ENCODE measurements around the gene PTGS1. TPM values are rescaled to one million over a fixed set of nuclear protein-coding genes. Genes with fewer than 3 reads are reported as not detected.

Gene PTGS1
- total RNA-seq, 1 donor from 2014 or later, result 16.4 TPM

GRCh38 chr9:122336866-122337555, 33.8 kb upstream of the PTGS1 start:
- Histone ChIP-seq H3K27ac (no peak overlapping the region), H3K4me3 (no peak overlapping the region), H3K9me3 (no peaks in the 10 kb centered on the region), H3K36me3 (no peaks in the 10 kb centered on the region), H3K27me3 (no peaks in the 10 kb centered on the region), H3K4me1 (peaks cover 3% of the 10 kb centered on the region)
- no peak for TF ChIP-seq CTCF (IDR thresholded peaks at IDR 0.05)
- ATAC-seq, result no peak
- intact Hi-C loops (cut with DNase I), result no loop called here
- DNase-seq, result no peak

GRCh38 chr9:122337556-122337929, 33.3 kb upstream of the PTGS1 start:
- no peak for TF ChIP-seq CTCF (IDR thresholded peaks at IDR 0.05)
- ATAC-seq, result no peak
- H3K27me3 ChIP-seq, result no peaks in the 10 kb centered on the region
- no peaks in the 10 kb centered on the region for H3K9me3 ChIP-seq
- H3K4me3 ChIP-seq, result no peak overlapping the region
- DNase-seq, result no peak
- intact Hi-C loops (cut with DNase I), result no loop called here
- no peaks in the 10 kb centered on the region for H3K36me3 ChIP-seq
- H3K4me1 ChIP-seq, result peaks cover under 1% of the 10 kb centered on the region
- no peak overlapping the region for H3K27ac ChIP-seq

GRCh38 chr9:122338536-122338935, 32.3 kb upstream of the PTGS1 start:
- H3K36me3 ChIP-seq, result no peaks in the 10 kb centered on the region
- intact Hi-C loops (cut with DNase I), result no loop called here
- ATAC-seq, result no peak
- no peaks in the 10 kb centered on the region for H3K27me3 ChIP-seq
- no peaks in the 10 kb centered on the region for H3K4me1 ChIP-seq
- no peak for TF ChIP-seq CTCF (IDR thresholded peaks at IDR 0.05)
- H3K9me3 ChIP-seq, result no peaks in the 10 kb centered on the region
- no peak overlapping the region for H3K27ac ChIP-seq
- H3K4me3 ChIP-seq, result no peak overlapping the region
- DNase-seq, result no peak

- no peak for ATAC-seq
- H3K27ac ChIP-seq, result no peak overlapping the region
- no peak for DNase-seq
- no peak for TF ChIP-seq CTCF (IDR thresholded peaks at IDR 0.05)
- H3K27me3 ChIP-seq, result no peaks in the 10 kb centered on the region
- no peaks in the 10 kb centered on the region for H3K36me3 ChIP-seq
- no peak overlapping the region for H3K4me3 ChIP-seq
- intact Hi-C loops (cut with DNase I), result no loop called here
- H3K9me3 ChIP-seq, result no peaks in the 10 kb centered on the region
- H3K4me1 ChIP-seq, result no peaks in the 10 kb centered on the region
These were observed 31.8 kb upstream of the PTGS1 start for GRCh38 chr9:122338994-122339393.

GRCh38 chr9:122339579-122339978, 31.2 kb upstream of the PTGS1 start:
- DNase-seq (no peak), ATAC-seq (no peak)
- intact Hi-C loops (cut with DNase I), result no loop called here
- Histone ChIP-seq H3K4me1 (no peaks in the 10 kb centered on the region), H3K9me3 (no peaks in the 10 kb centered on the region), H3K27ac (no peak overlapping the region), H3K27me3 (no peaks in the 10 kb centered on the region), H3K4me3 (no peak overlapping the region), H3K36me3 (no peaks in the 10 kb centered on the region)
- no peak for TF ChIP-seq CTCF (IDR thresholded peaks at IDR 0.05)

- H3K4me3 ChIP-seq, result no peak overlapping the region
- no peaks in the 10 kb centered on the region for H3K27me3 ChIP-seq
- H3K36me3 ChIP-seq, result no peaks in the 10 kb centered on the region
- ATAC-seq (no peak), DNase-seq (no peak)
- intact Hi-C loops (cut with DNase I), result no loop called here
- H3K9me3 ChIP-seq, result no peaks in the 10 kb centered on the region
- no peaks in the 10 kb centered on the region for H3K4me1 ChIP-seq
- H3K27ac ChIP-seq, result no peak overlapping the region
- TF ChIP-seq CTCF (IDR thresholded peaks at IDR 0.05), result no peak
These were observed 30.7 kb upstream of the PTGS1 start for GRCh38 chr9:122340161-122340560.

Measured in upper lobe of right lung (tissue), 1 donor.